Astrocyte (in vitro differentiated cells and primary cell): Measurements from ENCODE around the gene GAMT. TPM values are rescaled to one million over a fixed set of nuclear protein-coding genes. Genes with fewer than 3 reads are reported as not detected.
A peak's percentile ranks its signal among the peaks of the same experiment; 100 is the strongest.

Source experiments
- DNase-seq: peaks from one replicate; pipeline ENCODE4 v3.0.0-alpha.2; 2010; ENCODE audit warnings: low read depth
- FAIRE-seq: peaks from 2 replicates; lab custom pipeline; 2011; peaks lifted over from hg19 to GRCh38; lab: Jason Lieb, UNC
- H2AFZ ChIP-seq: 2 replicates; pipeline ENCODE4 v1.6.0; 2012; ENCODE audit warnings: low read depth, low read length, inconsistent platforms
- H3K27ac ChIP-seq: 2 replicates; pipeline ENCODE4 v1.5.1; 2011; ENCODE audit warnings: low read depth, low read length, inconsistent platforms
- H3K27me3 ChIP-seq: 2 replicates; pipeline ENCODE4 v1.6.0; 2011; ENCODE audit warnings: low read length, inconsistent platforms; ENCODE audit not compliant: insufficient read depth
- H3K36me3 ChIP-seq: 2 replicates; pipeline ENCODE4 v1.5.1; 2011; ENCODE audit warnings: low read length, inconsistent platforms; ENCODE audit not compliant: insufficient read depth
- H3K4me1 ChIP-seq: 2 replicates; pipeline ENCODE4 v1.5.1; 2011; ENCODE audit warnings: low read length, inconsistent platforms; ENCODE audit not compliant: insufficient read depth
- H3K4me2 ChIP-seq: 2 replicates; pipeline ENCODE4 v1.6.0; 2012; ENCODE audit warnings: low read length, inconsistent platforms
- H3K4me3 ChIP-seq: 2 replicates; pipeline ENCODE4 v1.5.1; 2011; ENCODE audit warnings: low read depth, mild to moderate bottlenecking, low read length, inconsistent platforms; ENCODE audit not compliant: insufficient read depth
- H3K79me2 ChIP-seq: 2 replicates; pipeline ENCODE4 v1.6.0; 2012; ENCODE audit warnings: mild to moderate bottlenecking, low read length, inconsistent platforms; ENCODE audit not compliant: insufficient read depth
- H3K9ac ChIP-seq: 2 replicates; pipeline ENCODE4 v1.6.0; 2012; ENCODE audit warnings: mild to moderate bottlenecking, low read length, inconsistent platforms
- H3K9me3 ChIP-seq: 2 replicates; pipeline ENCODE4 v1.5.1; 2012; ENCODE audit warnings: low read depth, mild to moderate bottlenecking, low read length, inconsistent platforms; ENCODE audit not compliant: insufficient read depth
- H4K20me1 ChIP-seq: 2 replicates; pipeline ENCODE4 v1.6.0; 2012; ENCODE audit warnings: low read length, inconsistent platforms; ENCODE audit not compliant: insufficient read depth
- H3K27ac Mint-ChIP-seq: one replicate; pipeline ENCODE4 v1.8.0; 2021; ENCODE audit warnings: mild to moderate bottlenecking, mixed read lengths; ENCODE audit not compliant: unreplicated experiment
- H3K27me3 Mint-ChIP-seq: one replicate; pipeline ENCODE4 v1.8.0; 2021; ENCODE audit warnings: low read depth, mixed read lengths; ENCODE audit not compliant: unreplicated experiment
- H3K36me3 Mint-ChIP-seq: one replicate; pipeline ENCODE4 v1.8.0; 2021; ENCODE audit warnings: low read depth, mixed read lengths; ENCODE audit not compliant: unreplicated experiment
- H3K4me1 Mint-ChIP-seq: one replicate; pipeline ENCODE4 v1.8.0; 2021; ENCODE audit warnings: low read depth, mixed read lengths; ENCODE audit not compliant: unreplicated experiment
- H3K4me3 Mint-ChIP-seq: one replicate; pipeline ENCODE4 v1.8.0; 2021; ENCODE audit warnings: mild to moderate bottlenecking, moderate library complexity, mixed read lengths; ENCODE audit not compliant: unreplicated experiment
- H3K9me3 Mint-ChIP-seq: one replicate; pipeline ENCODE4 v1.8.0; 2021; ENCODE audit warnings: mild to moderate bottlenecking, mixed read lengths; ENCODE audit not compliant: unreplicated experiment
- EZH2 ChIP-seq: IDR thresholded peaks from 2 replicates; pipeline ENCODE4 v1.6.1; 2012; ENCODE audit warnings: mild to moderate bottlenecking, low read length, inconsistent platforms; ENCODE audit not compliant: insufficient read depth
- total RNA-seq: library from RNA; stranded (reverse); gene quantifications from 2 replicates; pipeline ENCODE4 v1.2.1, GENCODE V29; 2021
- TF ChIP-seq, protein P1 (sequence below): IDR thresholded peaks from 2 replicates; pipeline ENCODE4 v1.5.1; 2011; ENCODE audit warnings: low read depth, mild to moderate bottlenecking, inconsistent platforms, low read length, moderate library complexity; ENCODE audit not compliant: insufficient read depth

Gene GAMT
- total RNA-seq, 1 donor from 2014 or later: 35.9 TPM

DNA sequence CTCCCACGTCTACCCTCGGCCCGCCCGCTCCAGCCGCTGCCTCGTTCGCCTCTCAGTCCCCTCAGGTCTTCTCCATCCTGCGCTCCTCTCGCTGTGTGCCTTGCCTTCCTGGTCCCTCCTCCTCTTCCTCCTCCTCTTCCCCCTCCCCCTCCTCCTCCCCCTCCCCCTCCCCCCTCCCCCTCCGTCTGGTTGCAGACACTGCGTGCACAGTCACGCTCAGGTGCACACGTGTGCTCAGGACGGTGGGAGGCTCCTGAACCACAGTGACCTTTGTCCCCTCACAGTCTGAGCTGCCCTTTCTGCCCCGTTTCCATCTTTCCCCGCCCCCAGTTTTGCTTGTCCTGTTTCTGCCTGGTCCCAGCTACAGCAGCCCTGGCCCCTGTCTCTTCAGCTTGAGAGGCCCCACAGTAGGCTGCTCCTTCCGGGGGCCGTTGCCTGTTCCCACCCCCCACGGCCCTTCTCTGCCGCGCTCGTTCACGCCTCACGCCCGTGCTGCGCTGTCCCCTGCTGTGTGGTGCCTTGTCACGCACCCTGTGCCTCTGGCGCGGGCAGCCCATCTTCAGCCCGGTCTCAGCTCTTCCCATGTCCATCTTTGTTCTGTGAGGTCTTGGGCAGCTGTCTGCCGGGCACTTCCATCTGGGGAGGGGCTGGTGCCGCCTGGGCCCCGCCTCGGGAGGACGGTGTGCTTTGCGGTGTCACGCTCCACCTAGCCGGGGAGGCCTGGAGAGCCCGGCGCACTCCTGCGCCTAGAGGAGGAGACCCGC lies 23.0 kb upstream of the GAMT start:
- Mint-ChIP-seq H3K27me3 (no peaks in the 10 kb centered on the region), H3K27ac (no peak overlapping the region), H3K4me1 (peaks cover under 1% of the 10 kb centered on the region), H3K9me3 (no peaks in the 10 kb centered on the region), H3K36me3 (peaks cover 6% of the 10 kb centered on the region), H3K4me3 (peak overlapping the region; percentile 57)
- H3K9me3 ChIP-seq: no peaks in the 10 kb centered on the region
- H3K27me3 ChIP-seq: no peaks in the 10 kb centered on the region
- no peak overlapping the region for H3K4me2 ChIP-seq
- H2AFZ ChIP-seq: no peak overlapping the region
- H3K9ac ChIP-seq: no peak overlapping the region
- peaks cover 10% of the 10 kb centered on the region for H3K4me1 ChIP-seq
- peaks cover 23% of the 10 kb centered on the region for H3K36me3 ChIP-seq
- H3K79me2 ChIP-seq: peaks cover 90% of the 10 kb centered on the region
- H3K4me3 ChIP-seq: no peak overlapping the region
- peak overlapping the region; percentile 0 for H3K27ac ChIP-seq
- TF ChIP-seq, protein P1, sequence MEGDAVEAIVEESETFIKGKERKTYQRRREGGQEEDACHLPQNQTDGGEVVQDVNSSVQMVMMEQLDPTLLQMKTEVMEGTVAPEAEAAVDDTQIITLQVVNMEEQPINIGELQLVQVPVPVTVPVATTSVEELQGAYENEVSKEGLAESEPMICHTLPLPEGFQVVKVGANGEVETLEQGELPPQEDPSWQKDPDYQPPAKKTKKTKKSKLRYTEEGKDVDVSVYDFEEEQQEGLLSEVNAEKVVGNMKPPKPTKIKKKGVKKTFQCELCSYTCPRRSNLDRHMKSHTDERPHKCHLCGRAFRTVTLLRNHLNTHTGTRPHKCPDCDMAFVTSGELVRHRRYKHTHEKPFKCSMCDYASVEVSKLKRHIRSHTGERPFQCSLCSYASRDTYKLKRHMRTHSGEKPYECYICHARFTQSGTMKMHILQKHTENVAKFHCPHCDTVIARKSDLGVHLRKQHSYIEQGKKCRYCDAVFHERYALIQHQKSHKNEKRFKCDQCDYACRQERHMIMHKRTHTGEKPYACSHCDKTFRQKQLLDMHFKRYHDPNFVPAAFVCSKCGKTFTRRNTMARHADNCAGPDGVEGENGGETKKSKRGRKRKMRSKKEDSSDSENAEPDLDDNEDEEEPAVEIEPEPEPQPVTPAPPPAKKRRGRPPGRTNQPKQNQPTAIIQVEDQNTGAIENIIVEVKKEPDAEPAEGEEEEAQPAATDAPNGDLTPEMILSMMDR: no peak
- TF ChIP-seq EZH2: no peak
- FAIRE-seq: no peak
- H4K20me1 ChIP-seq: peaks cover 79% of the 10 kb centered on the region
- no peak for DNase-seq

DNA sequence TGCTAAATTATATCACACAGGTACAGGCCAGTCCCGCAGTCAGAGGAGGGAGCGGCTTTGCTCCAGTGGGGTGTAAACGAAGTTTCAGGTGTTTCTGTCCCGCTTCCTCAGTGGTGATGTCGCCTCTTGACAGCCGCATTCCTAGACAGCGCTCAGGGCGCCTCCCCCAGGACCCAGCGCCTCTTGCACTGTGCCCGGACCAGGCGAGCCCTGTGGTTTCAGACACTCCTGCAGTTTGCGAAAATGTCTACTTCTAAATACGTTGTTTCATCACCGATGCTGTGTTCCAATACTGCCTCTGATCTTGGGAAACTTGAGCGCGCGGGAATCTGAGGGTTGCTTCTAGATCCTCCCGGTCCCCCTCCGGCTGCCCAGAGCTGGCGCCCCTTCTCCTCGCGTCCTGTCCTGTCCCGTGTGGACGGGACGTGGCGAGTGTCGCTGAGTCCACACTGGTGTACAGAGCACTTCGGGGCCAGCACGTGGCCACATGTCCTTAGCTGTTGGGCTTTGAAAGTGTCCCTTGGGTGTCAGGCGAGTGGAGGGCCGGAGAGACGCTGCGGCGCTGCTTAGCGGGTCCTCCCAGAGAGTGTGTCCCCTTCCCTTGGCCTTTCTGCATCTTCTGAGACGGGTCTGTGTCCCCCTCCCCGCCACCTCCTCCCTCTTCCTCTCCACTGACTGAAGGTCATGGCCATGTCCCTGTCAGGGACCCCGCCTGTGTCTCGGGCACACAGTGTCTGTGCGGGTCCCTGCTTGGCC lies 22.3 kb upstream of the GAMT start:
- H3K27me3 Mint-ChIP-seq: no peaks in the 10 kb centered on the region
- DNase-seq (no peak), FAIRE-seq (no peak)
- no peak overlapping the region for H3K4me2 ChIP-seq
- peak overlapping the region; percentile 5 for H3K4me3 Mint-ChIP-seq
- peaks cover 1% of the 10 kb centered on the region for H3K4me1 Mint-ChIP-seq
- peaks cover 29% of the 10 kb centered on the region for H3K36me3 ChIP-seq
- peaks cover 86% of the 10 kb centered on the region for H4K20me1 ChIP-seq
- H3K79me2 ChIP-seq: peaks cover 94% of the 10 kb centered on the region
- peaks cover 10% of the 10 kb centered on the region for H3K4me1 ChIP-seq
- H3K9me3 Mint-ChIP-seq: no peaks in the 10 kb centered on the region
- no peak for TF ChIP-seq EZH2
- TF ChIP-seq, protein P1: no peak
- no peak overlapping the region for H3K9ac ChIP-seq
- no peak overlapping the region for H3K27ac ChIP-seq
- H3K27ac Mint-ChIP-seq: no peak overlapping the region
- H3K27me3 ChIP-seq: no peaks in the 10 kb centered on the region
- no peak overlapping the region for H2AFZ ChIP-seq
- H3K4me3 ChIP-seq: no peak overlapping the region
- H3K9me3 ChIP-seq: no peaks in the 10 kb centered on the region
- H3K36me3 Mint-ChIP-seq: peaks cover 6% of the 10 kb centered on the region
